Breast epithelium (tissue), 3 donors: ENCODE measurements around the gene NAT10.

Source experiments
- CTCF ChIP-seq, 3 donors: fragments of 450-650 bp; IDR thresholded peaks; one replicate each; pipeline ENCODE4 v1.5.1; 2016 to 2017; ENCODE audit warnings: antibody characterized with exemption in 3 of 3, mild to moderate bottlenecking in 3 of 3, moderate library complexity in 3 of 3
- POLR2A ChIP-seq: fragments of 450-650 bp; IDR thresholded peaks from one replicate; pipeline ENCODE4 v1.6.1; 2016; ENCODE audit warnings: antibody characterized with exemption, mild to moderate bottlenecking, moderate library complexity
- POLR2AphosphoS5 ChIP-seq, 3 donors: sonication (generic); formaldehyde crosslinking; IDR thresholded peaks; one replicate each; pipeline ENCODE4 v1.6.1; 2017; ENCODE audit warnings: antibody characterized with exemption in 3 of 3

GRCh38 chr11:34182425-34182824 is 77.0 kb downstream of the NAT10 start:
- TF ChIP-seq CTCF (IDR thresholded peaks at IDR 0.05) (no peak), POLR2AphosphoS5 (IDR thresholded peaks at IDR 0.05) (no peak), POLR2A (no peak)
